Neural crest cell (in vitro differentiated cells): ENCODE measurements around the gene TMEM106B. TPM values are rescaled to one million over a fixed set of nuclear protein-coding genes. Genes with fewer than 3 reads are reported as not detected.
"Not testable (repeated sequence)": the region's sequence is repeated elsewhere in the genome, so short reads cannot be mapped to it uniquely, and the experiment has no call there.

Experiments
- DNase-seq: peaks from one replicate; pipeline ENCODE4 v3.0.0; 2021; ENCODE audit warnings: low read depth, mixed read lengths, low spot score
- H3K27ac Mint-ChIP-seq: one replicate; pipeline ENCODE4 v1.8.0; 2021; ENCODE audit warnings: mild to moderate bottlenecking, mixed read lengths; ENCODE audit not compliant: unreplicated experiment
- H3K27me3 Mint-ChIP-seq: 2 replicates; pipeline ENCODE4 v1.8.0; 2021; ENCODE audit warnings: low read depth, mild to moderate bottlenecking, mixed read lengths
- H3K36me3 Mint-ChIP-seq: 2 replicates; pipeline ENCODE4 v1.8.0; 2021; ENCODE audit warnings: low read depth, mild to moderate bottlenecking, mixed read lengths
- H3K4me1 Mint-ChIP-seq: 2 replicates; pipeline ENCODE4 v1.8.0; 2021; ENCODE audit warnings: mixed read lengths
- H3K4me3 Mint-ChIP-seq: one replicate; pipeline ENCODE4 v1.8.0; 2021; ENCODE audit warnings: mild to moderate bottlenecking, mixed read lengths
- H3K9me3 Mint-ChIP-seq: 2 replicates; pipeline ENCODE4 v1.8.0; 2021; ENCODE audit warnings: mixed read lengths
- CTCF ChIP-seq: fragments of 200-600 bp; sonication (generic); conservative IDR thresholded peaks from 2 replicates; pipeline ENCODE4 v1.5.0; 2021; ENCODE audit warnings: antibody characterized with exemption, mild to moderate bottlenecking
- total RNA-seq: library from RNA; stranded (reverse); gene quantifications from 2 replicates; pipeline ENCODE4 v1.2.1, GENCODE V29; 2021

TMEM106B gene
- total RNA-seq, 1 donor from 2014 or later = 31.8 TPM

GRCh38 chr7:12222889-12223579 is 11.9 kb downstream of the TMEM106B start:
- Mint-ChIP-seq H3K27me3 (no peaks in the 10 kb centered on the region), H3K27ac (no peak overlapping the region), H3K4me3 (no peak overlapping the region), H3K36me3 (peaks cover 34% of the 10 kb centered on the region), H3K4me1 (no peaks in the 10 kb centered on the region), H3K9me3 (no peaks in the 10 kb centered on the region)
- DNase-seq = no peak
- TF ChIP-seq CTCF = no peak

- not testable (repeated sequence) for H3K4me1 Mint-ChIP-seq, H3K27ac Mint-ChIP-seq, DNase-seq, H3K27me3 Mint-ChIP-seq, H3K4me3 Mint-ChIP-seq, H3K9me3 Mint-ChIP-seq
- peaks cover 30% of the 10 kb centered on the region for H3K36me3 Mint-ChIP-seq
Observed at GRCh38 chr7:12225017-12225416, 13.9 kb downstream of the TMEM106B start.

GRCh38 chr7:12226756-12227155 is 15.7 kb downstream of the TMEM106B start:
- no peak for TF ChIP-seq CTCF
- Mint-ChIP-seq H3K4me1 (no peaks in the 10 kb centered on the region), H3K36me3 (peaks cover 30% of the 10 kb centered on the region), H3K4me3 (no peak overlapping the region), H3K27me3 (no peaks in the 10 kb centered on the region), H3K9me3 (no peaks in the 10 kb centered on the region), H3K27ac (no peak overlapping the region)
- DNase-seq = no peak

- Mint-ChIP-seq H3K36me3 (peaks cover 30% of the 10 kb centered on the region), H3K9me3 (no peaks in the 10 kb centered on the region), H3K4me1 (no peaks in the 10 kb centered on the region), H3K4me3 (no peak overlapping the region), H3K27ac (no peak overlapping the region), H3K27me3 (no peaks in the 10 kb centered on the region)
- DNase-seq = no peak
- TF ChIP-seq CTCF = no peak
Observed at GRCh38 chr7:12228024-12228423, 16.9 kb downstream of the TMEM106B start.

- Mint-ChIP-seq H3K4me3 (no peak overlapping the region), H3K9me3 (no peaks in the 10 kb centered on the region), H3K4me1 (no peaks in the 10 kb centered on the region), H3K27ac (no peak overlapping the region), H3K27me3 (no peaks in the 10 kb centered on the region), H3K36me3 (peaks cover 30% of the 10 kb centered on the region)
- no peak for DNase-seq
- TF ChIP-seq CTCF = no peak
Observed at GRCh38 chr7:12229046-12229445, 18.0 kb downstream of the TMEM106B start.

GRCh38 chr7:12231097-12231496 is 20.0 kb downstream of the TMEM106B start:
- no peak for TF ChIP-seq CTCF
- DNase-seq = no peak
- no peaks in the 10 kb centered on the region for H3K9me3 Mint-ChIP-seq
- no peaks in the 10 kb centered on the region for H3K4me1 Mint-ChIP-seq
- peaks cover 11% of the 10 kb centered on the region for H3K36me3 Mint-ChIP-seq
- no peaks in the 10 kb centered on the region for H3K27me3 Mint-ChIP-seq
- H3K4me3 Mint-ChIP-seq = no peak overlapping the region
- no peak overlapping the region for H3K27ac Mint-ChIP-seq
